ENCODE results near the gene DISP3.

DNA sequence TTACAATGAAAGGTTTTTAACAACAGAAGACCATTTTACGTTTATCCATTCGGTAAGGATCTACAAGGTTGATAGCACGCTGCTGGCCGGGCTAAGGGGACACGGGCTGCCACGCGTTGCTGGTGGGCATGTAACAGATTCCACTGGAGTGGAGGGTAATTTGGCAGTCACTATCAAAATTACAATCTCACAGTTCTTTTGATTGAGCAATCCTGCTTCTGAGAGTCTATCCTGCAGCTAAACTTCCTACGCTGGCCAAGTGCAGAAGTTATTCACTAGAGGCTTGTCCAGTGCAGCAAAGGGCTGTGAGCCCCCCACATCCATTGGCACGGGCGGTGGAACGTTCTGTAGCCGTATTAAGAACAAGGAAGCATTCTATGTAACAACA is 61.8 kb downstream of the DISP3 start:
- TF ChIP-seq, protein P1, sequence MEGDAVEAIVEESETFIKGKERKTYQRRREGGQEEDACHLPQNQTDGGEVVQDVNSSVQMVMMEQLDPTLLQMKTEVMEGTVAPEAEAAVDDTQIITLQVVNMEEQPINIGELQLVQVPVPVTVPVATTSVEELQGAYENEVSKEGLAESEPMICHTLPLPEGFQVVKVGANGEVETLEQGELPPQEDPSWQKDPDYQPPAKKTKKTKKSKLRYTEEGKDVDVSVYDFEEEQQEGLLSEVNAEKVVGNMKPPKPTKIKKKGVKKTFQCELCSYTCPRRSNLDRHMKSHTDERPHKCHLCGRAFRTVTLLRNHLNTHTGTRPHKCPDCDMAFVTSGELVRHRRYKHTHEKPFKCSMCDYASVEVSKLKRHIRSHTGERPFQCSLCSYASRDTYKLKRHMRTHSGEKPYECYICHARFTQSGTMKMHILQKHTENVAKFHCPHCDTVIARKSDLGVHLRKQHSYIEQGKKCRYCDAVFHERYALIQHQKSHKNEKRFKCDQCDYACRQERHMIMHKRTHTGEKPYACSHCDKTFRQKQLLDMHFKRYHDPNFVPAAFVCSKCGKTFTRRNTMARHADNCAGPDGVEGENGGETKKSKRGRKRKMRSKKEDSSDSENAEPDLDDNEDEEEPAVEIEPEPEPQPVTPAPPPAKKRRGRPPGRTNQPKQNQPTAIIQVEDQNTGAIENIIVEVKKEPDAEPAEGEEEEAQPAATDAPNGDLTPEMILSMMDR (IDR thresholded peaks at IDR 0.05; ENCODE audit: low read length) = no peak
- TF ChIP-seq EZH2 (IDR thresholded peaks at IDR 0.05; ENCODE audit: borderline replicate concordance, low read length) = no peak

All from OCI-LY1 (cell line).